HG03432 (cell line): ENCODE measurements around the gene LGALSL.
"Not testable (repeated sequence)": the region's sequence is repeated elsewhere in the genome, so short reads cannot be mapped to it uniquely, and the experiment has no call there.

Experiments used
- ATAC-seq: cut with Tn5 transposase; IDR thresholded peaks from one replicate; pipeline ENCODE4 v1.9.1; 2021; ENCODE audit warnings: mild to moderate bottlenecking, moderate library complexity; ENCODE audit not compliant: unreplicated experiment

LGALSL gene

DNA sequence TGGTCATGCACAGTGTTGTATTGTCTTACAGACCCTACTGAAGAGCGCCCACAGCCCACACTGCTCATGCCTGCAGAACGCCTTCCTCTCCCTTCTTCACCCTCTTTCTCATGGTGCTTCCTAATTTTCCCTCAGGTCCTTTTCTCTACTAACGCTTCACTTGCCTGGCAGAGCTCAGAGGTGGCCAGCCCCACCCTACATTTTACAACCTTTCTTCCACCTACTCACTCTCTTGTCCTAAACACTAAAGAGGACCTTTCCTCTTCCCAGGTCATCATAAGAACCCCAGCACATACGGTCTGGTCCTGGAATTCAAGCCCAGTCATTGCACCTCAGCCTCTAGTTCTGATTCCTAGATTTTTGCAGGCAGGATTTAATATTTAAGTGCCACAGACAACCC, 11.7 kb upstream of the LGALSL start:
- no peak for ATAC-seq

DNA sequence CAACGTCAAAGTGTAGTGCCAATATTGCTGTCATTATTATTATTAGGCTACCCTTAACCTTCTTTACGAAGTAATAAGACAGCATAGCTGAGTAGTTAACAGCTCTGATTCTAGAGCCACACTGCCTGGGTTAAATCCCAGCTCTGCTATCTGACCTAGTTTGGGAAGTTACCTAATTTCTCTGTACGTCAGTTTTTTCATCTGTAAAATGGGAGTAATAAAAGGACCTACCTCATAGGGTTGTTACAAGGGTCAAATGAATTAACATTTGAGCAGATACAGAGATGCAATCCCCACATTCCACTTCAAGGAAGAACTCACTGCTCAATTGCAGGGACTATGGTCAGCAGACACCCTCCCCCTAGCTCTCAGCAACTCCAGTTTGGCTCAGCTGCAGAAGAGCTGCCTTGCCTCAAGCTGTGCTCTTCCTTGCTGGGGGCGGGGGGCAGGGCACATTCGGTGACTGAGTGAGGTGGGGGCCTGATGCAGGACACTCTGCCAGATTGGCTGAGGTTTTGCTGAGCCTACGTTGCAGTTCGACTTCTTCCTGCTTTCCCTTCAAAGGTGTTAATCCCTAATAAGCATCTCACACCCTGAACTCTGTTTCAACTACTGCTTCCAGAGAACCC, 11.0 kb upstream of the LGALSL start:
- ATAC-seq, result no peak

DNA sequence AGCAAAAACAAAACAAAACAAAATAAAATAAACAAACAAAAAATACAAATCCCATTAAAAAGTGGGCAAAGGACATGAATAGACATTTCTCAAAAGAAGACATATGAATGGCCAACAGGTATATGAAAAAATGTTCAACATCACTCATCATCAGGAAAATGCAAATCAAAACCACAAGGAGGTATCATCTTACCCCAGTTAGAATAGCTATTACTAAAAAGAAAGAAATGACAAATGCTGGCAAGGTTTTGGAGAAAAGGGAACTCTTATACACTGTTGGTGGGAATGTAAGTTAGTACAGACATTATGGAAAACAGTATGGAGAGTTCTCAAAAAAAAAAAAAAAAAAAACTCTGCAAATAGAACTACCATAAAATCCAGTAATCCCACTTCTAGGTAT, 8.0 kb upstream of the LGALSL start:
- not testable (repeated sequence) for ATAC-seq

DNA sequence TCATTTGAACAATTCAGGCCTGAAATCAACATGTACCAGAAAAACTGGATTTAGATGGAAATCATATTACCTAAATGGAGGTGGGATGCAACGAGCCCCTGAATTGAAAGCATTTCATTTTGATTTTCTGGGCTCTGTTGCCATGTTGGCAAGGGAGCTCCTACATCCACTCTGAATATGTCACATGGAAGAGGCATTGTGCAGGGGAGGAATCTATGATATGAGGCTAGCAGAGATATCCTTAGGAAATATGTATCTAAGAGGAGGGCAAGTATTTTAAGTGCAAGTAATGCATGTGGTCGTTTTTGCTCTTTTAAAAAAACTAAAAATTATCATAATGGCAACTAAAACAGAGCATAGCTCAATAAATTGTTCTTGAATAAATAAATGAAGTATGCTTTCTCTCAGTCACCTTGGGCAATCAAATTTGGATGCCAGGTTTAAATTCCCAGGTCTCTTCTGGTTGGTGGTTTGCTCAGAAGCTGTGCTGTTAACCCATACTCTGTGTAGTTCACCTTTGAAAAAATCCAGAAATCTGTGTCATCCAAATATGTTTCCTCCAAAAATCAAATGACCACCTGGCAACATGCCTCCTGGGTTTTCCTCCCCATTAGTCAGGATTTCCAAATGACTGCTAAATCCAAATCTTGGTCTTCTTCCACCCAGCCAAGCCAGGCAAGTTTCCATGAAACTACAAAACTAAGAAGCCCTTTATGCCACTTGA, 6.5 kb upstream of the LGALSL start:
- no peak for ATAC-seq

DNA sequence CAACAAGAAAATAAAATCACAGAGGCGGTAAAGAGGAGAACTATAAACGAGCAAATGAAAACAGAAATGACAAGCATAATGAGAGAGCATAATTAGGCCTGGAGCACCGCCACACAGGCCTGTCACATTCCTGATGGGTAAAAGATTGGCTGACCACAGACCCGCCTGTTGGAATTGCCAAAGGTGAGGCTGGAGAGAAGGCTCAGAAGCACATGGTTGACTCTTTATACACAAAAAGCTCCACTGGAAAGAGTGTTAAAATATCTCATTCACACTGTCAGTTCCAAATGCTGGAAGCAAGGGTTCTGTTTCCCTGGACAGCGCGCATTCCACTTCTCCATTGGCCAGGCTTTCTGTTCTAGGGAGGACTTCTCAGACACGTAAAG, 5.9 kb upstream of the LGALSL start:
- ATAC-seq, result no peak

DNA sequence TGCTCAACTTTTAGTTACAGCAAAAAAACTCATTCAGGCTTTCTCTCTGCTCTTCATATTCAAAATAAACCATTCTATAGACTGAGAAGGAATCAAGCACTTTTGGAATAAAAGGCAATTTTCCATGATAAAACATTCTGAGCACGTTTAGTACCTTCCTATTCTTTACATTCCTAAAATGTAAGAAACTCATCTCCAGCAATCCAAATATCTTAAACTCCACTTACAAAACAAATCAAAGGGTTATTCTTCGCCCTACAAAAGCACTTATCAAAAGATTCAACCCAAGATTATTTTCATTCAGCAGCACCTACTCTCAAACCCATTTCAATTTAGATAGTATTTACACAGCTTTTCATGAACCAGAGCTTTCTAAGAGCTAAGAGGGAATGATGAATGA, 2.9 kb upstream of the LGALSL start:
- no peak for ATAC-seq

DNA sequence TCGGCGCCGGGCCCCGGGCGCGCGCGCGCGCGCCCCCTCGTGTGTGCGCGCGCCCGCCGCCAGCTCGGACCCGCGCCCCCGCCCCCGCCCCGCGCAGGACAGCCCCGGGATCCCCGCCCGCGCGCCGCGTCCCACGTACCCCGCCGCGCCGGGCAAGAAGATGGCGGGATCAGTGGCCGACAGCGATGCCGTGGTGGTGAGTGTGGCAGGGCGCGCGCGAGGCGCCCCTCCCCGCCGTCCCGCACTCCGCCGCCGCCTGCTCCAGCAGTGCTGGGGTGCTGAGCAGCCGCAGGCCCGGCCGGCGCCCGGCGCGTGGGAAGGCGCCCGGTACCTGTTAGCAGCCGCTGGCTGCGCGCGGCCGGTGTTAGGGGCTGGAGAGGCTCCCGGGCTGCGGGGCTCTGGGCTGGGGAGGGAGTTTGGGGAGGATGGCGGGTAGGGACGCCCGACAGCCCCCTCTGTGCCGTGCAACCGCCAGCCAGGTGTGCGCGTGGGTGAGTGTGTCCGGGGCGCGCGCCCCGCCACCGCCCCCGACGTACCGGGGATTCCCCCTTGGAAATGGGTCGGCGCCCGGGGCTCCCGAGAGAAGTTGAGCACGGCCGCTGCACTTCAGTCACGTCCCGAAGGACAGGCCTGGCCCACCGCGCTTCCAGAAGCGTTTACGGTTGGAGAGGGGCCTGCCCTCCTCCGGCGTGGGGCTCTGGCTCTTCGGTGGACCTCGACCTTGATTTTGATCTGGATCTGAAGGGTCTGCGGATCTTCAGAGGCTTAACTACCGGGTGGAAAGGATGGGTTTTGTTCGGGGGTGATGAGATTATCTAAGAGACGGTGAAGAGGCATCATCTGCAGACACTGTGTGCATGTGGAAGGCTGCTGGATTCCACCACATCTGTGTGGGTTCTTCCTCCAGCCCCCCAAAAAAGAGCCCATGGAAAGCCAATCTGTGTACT, 697 bp downstream of the LGALSL start:
- ATAC-seq, result peak; percentile 65

DNA sequence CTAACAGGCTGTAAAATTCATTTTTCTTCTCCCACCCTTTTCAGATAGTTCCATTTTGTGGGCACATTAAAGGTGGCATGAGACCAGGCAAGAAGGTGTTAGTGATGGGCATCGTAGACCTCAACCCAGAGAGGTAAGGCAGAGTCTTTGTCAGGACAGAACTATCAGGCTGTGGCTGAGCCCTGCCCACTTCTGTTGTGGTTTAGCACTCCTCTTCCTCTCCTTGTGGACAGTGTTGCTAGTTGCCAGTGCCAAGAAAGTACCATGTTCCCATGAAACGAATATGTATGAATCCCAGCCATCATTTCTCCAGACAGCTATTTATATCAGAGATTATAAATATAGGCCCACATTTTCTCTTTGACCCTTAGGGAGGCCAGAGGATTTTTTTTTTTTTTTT, 1.6 kb downstream of the LGALSL start:
- no peak for ATAC-seq

DNA sequence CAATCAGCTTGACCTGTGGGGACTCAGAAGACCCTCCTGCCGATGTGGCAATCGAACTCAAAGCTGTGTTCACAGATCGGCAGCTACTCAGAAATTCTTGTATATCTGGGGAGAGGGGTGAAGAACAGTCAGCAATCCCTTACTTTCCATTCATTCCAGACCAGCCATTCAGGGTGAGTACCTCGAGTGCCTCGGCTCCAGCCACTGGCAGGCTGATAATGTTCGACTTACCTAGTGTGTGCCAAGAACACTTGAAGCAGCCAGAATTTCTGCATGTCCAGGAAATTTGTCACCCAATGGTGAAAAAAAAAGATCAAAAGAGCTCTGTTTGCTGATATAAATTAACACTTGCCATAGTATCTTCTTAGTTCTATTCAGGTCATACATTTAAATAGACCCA, 2.3 kb downstream of the LGALSL start:
- no peak for ATAC-seq

DNA sequence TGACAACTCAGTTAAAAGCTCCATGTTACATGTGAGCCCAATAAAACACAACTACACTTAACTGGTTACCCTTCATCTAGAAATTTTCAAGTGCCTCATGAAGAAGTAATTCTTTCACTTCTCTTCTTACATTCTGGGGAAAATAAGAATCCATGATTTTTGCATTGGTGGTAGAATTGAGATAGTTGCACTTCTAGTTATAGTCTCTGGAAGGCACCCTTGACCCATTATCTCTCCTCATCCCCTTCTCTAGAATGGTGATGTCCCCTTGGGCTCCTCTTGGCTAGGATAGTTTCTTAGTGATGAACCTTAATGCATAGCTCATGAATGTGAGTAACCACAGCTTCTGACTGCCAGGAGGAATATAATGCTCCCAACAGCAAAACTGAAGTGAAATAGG, 3.6 kb downstream of the LGALSL start:
- ATAC-seq, result no peak

DNA sequence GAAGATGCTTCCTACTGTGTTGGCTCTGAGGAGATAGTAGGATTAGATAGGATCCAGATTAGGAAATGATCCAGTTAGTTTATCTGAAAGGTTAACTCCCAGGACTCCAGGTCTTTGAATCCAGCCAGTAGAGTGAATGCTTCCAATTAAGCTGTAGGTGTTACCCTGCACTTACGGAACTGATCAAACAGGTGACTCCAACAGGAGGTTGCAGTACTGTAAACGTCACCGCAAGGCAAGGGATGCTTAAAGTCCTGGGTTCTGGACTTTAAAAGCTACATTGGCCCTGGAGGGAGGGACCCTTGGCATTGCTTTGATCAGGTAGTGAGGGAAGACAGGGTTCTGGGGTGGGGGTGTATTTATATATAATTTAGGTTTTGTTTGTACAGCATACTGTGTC, 5.6 kb downstream of the LGALSL start:
- ATAC-seq, result no peak

DNA sequence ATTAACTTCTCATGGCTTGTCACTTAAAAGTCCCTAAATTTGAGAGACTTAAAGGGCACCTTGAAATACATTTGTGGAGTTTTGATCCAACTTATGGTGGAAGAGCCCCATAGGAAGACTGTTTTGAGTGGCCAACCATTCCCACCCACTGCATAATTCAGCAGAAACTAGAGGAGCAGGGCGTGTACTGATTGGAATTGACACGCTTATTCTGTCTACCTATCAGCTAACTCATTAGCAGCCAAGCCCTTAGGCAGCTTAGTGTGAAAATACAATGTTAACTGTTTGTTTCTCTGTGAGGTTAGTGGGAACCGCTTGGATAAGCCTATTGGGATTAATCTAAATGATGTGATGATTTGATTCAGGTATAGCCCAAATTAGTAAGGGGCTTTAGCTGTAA, 6.4 kb downstream of the LGALSL start:
- ATAC-seq, result no peak

DNA sequence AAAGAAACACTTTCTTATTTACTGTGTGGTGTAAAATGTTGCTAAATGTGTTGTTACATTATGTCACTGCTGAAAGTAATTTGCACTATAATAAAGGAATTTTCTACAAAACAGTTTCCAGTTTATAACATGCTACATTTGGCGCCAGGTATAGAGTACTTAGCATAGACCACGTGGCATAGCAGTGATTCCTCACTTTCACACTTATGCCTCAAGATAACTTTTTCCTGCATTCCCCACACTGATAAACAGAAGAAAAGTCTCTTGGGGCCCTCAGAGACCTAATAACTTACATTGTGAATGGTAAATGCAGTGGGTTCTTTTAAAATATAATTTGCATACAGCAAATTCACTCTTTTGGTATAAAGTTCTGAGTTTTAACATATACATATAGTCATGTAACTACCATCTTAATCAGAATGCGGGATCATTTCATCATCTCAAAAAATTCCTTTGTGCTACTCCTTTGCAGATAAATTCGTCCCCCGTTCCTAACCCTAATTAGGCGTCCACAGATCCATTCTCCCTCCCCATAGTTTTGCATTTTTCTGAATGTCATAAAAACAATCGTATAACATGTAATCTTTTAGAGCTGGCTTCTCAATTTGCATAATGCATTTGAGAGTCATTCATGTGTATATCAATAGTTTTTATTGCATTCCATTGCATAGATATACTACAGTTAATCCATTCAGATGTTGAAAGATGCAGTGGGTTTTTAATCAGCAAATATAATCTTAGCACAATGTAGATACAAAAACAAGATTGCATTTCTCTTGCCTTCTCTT, 7.5 kb downstream of the LGALSL start:
- no peak for ATAC-seq

DNA sequence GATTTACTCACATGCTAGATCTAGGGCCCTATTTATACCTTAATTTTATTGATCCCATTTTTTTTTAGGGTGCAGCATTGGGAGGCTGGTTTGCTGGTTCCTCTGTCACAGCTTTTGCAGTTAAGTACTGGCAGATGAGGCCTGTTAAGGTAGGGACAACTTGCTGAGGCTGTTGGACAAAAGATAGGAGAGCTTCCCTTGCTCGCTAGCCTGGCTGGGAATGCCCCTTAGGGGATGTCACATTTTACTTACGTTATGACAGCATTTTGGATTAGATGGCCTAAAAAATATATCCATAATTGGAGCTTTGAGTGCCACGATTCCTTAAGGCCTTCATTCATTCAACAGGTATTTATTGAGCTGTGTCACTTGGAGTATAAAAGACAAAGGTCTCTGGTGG, 8.2 kb downstream of the LGALSL start:
- no peak for ATAC-seq

DNA sequence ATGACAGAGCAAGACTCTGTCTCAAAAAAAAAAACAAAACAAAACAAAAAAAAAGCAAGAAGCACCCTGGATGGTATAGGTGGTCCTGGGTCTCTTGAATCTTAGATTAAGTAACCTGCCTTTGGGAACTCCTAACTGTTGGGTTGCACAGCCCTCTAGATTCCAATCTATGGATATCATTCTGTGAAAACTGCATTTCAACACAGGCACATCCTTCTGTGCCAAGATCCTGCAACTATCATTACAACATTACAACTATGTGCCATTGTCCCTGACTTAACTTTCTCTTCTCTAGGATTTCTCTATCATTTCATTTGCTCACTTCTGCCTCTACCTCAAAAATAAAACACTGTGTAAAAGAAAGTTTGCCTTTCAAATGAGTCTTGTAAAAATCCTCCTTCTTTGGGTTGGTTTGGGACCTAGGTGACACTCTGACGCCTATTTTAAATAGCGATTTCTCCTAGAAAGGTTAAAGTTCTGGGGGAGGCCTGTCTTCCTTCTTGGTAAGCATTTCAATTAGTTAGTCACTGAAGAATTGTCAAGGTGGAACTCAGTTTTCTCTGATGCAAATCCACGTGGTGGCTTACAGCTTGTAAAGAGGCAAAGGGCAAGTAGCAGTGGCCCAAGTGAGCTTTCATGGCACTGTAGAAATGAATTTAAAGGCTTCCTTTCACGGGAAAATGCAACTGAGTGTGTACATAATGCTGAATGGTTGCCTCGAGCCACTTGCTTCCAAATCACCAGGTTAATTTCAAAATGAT, 9.2 kb downstream of the LGALSL start:
- no peak for ATAC-seq

DNA sequence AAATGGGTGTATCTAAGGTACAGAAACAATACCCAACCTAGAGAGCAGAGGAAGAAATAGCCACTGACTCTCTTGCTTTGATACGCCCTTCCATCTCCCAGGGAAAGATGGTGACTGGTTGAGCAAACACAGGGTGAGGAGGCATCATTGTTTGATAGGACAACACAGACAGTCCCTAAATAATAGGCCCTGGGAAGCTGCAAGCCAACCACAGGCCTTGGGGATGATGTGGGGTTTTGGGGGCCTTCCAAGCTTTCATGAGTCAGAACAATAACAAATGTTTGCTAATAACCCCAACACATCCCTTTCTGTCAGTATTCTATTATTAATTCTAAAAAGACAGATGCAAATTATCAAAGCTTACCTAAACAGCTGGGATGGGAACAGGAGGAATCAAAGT, 9.8 kb downstream of the LGALSL start:
- ATAC-seq, result no peak

DNA sequence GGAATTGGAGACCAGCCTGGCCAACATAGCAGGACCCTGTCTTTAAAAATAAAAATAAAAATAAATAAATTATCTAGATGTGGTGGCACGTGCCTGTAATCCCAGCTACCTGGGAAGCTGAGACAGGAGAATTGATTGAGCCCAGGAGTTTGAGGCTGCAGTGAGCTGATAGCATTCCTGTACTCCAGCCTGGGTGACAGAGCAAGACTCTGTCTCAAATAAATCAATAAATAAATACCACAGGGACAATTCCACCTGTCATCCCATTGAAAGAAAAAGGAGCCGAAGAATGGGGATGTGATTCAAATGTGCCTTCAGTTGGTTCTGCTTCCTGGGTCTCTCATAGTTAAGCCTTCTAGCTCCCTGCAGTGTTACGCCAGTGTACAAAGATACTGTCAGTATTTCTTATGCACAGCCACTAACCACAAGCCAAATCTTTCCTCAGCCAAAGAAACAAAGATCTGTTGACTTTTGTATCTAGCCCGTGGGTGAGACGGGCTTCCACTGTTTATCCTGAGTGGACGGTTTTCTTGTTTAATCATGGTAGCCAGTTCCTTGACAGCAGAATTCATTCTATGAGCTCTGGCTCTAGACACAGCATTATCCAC, 12.6 kb downstream of the LGALSL start:
- no peak for ATAC-seq

DNA sequence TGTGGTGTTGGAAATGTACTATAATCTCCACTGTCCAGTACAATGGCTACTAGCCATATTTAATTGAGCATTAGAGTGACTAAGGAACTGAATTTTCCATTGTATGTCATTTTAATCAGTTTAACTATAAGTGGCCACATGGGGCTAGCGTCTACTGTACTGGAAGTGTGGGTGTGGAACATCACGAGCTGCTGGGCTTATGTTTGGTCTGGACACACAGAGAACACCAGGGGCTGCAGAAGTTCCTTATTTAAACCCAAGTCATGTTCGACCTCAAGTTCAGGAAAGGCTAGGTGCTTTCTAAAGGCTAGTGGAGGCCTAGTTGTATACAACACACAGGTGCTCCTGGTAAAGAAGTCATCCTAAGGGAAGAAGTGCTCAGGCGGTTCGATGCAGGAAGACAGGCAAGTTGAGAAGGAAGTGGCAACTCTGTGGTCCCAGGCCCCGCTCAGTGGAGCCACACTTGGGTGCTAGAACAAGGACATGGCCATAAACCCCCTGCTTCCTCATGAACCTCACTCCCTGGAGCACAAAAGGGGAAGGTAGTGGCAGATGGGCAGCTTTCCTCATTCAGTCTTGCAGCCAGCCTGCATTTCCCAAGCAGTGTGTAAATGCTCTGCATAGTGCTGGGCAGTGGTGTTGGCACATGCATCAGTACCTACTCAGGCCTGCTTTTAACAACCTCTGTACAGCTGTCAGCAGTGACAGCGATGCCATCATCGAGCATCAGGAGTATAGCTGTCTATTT, 13.3 kb downstream of the LGALSL start:
- ATAC-seq, result no peak

DNA sequence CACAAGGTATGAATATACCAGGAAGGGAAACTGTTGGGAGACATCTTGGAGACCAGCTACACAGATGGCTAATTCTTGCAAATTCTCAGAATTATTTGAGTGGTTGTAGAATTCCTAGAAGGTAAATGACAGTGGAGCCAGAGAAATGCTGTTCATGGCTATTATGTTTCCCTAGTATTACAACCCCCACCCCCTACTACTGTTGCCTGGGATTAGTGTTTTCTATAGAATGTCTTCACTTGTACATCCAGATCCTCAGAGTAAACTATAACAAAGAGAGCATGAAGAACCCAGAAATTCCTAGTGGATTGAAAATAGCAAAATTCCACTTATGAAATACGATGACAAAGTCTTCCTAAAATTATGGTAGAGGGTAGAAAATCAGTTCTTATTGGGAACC, 15.3 kb downstream of the LGALSL start:
- ATAC-seq, result no peak
